Right renal pelvis (tissue), 4 donors: ENCODE results near the gene CYB5D1. TPM values are rescaled to one million over a fixed set of nuclear protein-coding genes. Genes with fewer than 3 reads are reported as not detected.

Experiments
- DNase-seq, 4 donors: peaks; one replicate each; pipeline ENCODE4 v3.0.0-alpha.2; 2013; ENCODE audit warnings: low read depth in 4 of 4, low spot score in 3 of 4, missing footprints in 1 of 4
- polyA plus RNA-seq, 4 donors: library from polyadenylated mRNA; unstranded; fragments of 120-200 nt; gene quantifications; one replicate each; pipeline ENCODE4 v1.2.1, GENCODE V29; 2013; ENCODE audit not compliant: insufficient read length in 4 of 4

Gene CYB5D1
- polyA plus RNA-seq, 4 donors, result 21.7 to 26.4 (median 24.3) TPM

DNA sequence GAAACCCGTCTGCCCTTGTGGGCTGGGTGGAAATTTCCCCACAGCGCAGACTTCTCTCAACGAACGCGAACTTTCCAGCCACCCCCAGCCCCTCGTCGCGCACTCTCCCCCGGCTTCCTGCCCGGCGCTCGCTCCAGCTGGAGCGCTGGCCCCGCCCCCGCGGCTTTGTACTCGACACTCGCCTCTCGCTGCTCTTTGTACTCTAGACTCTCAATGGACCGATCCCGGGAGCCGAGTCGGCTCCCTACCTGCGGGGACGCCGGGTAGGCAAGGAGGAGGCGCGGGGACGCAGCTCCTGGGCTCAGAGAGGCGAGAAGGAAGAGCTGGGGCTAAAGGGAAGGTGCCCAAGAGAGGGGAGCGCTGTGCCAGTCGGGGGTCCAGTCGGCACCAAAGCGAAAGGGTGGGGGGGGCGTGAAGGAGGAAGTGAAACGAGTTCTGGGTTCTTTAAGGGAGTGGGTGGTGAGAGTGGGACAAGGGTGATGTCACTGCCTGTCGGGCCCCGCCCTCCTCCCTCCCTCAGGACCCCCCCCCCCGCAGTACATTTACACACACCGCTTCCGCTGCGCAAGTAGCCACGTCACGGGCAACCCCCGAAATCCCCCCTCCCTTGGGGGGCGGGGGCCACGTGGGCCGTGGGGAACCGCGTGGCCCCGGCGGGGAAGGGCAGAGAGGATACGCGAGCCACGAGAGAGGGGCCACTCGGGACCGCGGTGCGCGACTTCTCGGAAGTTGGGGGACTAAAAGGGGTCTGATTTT lies 14.1 kb upstream of the CYB5D1 start:
- peak in 2 of 4 donors; percentile 70 to 71 for DNase-seq

DNA sequence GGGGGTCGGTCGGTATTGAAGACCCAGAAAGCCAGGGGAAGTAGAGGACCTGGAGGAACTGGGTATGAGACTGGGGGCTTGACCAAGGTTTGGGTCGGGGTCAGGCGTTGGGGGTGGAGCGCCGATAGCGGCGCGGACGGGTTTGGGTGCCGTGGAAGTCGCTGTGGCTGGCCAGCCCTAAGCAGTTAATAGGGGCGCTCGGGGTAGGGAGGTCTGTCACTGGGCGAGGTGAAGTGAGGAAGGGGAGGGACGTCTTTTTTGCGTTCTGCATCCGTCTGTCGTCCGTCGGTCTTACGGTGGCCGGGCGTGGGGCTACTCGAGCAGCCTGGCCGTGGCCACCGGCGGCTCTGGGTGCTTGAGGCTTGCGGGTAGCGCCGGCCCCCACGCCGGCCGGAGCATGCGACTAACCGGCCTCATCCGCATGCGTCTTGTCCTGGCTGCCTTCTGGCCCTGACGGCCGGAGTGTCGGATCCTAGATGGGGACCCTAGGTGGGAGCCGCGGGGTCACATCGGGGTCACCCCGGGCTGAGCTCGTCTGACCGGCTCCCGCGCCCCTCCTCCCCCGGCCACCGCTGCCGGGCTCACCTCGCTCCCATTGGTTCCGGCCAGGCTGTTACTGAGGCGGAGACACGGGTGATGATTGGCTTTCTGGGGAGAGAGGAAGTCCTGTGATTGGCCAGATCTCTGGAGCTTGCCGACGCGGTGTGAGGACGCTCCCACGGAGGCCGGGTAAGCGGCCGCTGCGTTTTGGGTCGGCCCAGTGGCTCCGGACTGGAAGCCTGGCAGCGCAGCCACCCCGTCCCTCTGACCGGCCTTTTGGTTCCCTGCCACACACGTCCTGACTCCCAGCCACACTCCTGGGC lies 13.3 kb upstream of the CYB5D1 start:
- DNase-seq, result peak in 2 of 4 donors; percentile 83 to 84

DNA sequence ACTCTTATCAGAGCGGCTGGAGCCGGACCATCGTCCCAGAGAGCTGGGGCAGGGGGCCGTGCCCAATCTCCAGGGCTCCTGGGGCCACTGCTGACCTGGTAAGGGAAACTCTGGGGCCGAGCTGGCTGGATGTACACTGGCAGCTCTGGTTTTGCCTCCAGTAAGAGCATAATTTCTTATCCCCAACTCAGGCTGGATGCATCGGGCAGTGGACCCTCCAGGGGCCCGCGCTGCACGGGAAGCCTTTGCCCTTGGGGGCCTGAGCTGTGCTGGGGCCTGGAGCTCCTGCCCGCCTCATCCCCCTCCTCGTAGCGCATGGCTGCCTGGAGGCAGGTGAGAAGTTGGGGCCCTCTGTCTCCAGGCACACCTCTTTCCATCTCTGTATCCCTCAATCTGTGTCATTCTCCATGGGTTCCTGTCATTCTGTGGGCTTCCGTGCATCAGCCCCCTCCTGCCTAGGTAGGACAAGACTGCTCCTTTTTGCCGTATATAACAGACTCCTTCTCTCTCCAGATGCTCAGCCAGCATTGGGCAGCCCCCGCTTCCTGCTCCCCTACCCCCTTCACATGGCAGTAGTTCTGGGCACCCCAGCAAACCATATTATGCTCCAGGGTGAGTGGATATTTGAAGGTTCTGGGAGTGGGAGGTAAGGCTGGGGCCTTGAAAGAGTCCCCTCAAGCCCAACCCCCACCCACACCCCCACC lies 12.3 kb upstream of the CYB5D1 start:
- DNase-seq, result no peak

DNA sequence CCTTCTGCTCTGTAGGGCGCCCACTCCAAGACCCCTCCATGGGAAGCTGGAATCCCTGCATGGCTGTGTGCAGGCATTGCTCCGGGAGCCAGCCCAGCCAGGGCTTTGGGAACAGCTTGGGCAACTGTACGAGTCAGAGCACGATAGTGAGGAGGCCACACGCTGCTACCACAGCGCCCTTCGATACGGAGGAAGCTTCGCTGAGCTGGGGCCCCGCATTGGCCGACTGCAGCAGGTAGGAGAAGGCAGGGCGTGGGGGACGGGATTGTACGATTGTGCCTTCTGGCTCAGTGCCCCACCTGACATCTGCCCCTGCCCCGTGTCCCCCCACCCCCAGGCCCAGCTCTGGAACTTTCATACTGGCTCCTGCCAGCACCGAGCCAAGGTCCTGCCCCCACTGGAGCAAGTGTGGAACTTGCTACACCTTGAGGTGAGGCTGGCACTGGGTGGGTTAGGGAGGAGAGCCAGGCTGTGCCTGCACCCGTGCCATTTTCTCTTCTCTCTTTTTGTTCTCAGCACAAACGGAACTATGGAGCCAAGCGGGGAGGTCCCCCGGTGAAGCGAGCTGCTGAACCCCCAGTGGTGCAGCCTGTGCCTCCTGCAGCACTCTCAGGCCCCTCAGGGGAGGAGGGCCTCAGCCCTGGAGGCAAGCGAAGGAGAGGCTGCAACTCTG lies 11.6 kb upstream of the CYB5D1 start:
- no peak for DNase-seq

DNA sequence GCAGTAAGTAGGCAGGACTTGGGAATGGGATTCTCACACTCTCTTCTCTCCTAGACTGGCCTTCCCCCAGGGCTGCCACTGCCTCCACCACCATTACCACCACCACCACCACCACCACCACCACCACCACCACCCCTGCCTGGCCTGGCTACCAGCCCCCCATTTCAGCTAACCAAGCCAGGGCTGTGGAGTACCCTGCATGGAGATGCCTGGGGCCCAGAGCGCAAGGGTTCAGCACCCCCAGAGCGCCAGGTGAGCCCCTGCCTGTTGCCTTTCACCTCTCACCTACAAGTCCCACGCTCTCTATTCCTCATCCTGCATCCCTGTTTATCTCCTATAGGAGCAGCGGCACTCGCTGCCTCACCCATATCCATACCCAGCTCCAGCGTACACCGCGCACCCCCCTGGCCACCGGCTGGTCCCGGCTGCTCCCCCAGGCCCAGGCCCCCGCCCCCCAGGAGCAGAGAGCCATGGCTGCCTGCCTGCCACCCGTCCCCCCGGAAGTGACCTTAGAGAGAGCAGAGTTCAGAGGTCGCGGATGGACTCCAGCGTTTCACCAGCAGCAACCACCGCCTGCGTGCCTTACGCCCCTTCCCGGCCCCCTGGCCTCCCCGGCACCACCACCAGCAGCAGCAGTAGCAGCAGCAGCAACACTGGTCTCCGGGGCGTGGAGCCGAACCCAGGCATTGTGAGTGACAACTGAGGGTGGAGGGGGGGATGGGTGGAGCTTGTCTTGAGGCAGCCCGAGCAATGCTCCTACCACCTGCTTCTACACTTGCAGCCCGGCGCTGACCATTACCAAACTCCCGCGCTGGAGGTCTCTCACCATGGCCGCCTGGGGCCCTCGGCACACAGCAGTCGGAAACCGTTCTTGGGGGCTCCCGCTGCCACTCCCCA lies 10.8 kb upstream of the CYB5D1 start:
- no peak for DNase-seq

DNA sequence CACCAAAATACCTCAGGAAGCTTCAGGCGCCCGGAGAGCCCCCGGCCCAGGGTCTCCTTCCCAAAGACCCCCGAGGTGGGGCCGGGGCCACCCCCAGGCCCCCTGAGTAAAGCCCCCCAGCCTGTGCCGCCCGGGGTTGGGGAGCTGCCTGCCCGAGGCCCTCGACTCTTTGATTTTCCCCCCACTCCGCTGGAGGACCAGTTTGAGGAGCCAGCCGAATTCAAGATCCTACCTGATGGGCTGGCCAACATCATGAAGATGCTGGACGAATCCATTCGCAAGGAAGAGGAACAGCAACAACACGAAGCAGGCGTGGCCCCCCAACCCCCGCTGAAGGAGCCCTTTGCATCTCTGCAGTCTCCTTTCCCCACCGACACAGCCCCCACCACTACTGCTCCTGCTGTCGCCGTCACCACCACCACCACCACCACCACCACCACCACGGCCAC lies 9.6 kb upstream of the CYB5D1 start:
- DNase-seq, result no peak

DNA sequence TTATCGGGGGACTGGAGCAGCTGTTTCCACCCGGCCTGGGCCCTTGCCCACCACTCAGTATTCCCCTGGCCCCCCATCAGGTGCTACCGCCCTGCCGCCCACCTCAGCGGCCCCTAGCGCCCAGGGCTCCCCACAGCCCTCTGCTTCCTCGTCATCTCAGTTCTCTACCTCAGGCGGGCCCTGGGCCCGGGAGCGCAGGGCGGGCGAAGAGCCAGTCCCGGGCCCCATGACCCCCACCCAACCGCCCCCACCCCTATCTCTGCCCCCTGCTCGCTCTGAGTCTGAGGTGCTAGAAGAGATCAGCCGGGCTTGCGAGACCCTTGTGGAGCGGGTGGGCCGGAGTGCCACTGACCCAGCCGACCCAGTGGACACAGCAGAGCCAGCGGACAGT lies 9.1 kb upstream of the CYB5D1 start:
- DNase-seq, result no peak

DNA sequence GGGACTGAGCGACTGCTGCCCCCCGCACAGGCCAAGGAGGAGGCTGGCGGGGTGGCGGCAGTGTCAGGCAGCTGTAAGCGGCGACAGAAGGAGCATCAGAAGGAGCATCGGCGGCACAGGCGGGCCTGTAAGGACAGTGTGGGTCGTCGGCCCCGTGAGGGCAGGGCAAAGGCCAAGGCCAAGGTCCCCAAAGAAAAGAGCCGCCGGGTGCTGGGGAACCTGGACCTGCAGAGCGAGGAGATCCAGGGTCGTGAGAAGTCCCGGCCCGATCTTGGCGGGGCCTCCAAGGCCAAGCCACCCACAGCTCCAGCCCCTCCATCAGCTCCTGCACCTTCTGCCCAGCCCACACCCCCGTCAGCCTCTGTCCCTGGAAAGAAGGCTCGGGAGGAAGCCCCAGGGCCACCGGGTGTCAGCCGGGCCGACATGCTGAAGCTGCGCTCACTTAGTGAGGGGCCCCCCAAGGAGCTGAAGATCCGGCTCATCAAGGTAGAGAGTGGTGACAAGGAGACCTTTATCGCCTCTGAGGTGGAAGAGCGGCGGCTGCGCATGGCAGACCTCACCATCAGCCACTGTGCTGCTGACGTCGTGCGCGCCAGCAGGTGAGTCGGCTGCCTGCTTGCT lies 8.6 kb upstream of the CYB5D1 start:
- DNase-seq, result no peak

DNA sequence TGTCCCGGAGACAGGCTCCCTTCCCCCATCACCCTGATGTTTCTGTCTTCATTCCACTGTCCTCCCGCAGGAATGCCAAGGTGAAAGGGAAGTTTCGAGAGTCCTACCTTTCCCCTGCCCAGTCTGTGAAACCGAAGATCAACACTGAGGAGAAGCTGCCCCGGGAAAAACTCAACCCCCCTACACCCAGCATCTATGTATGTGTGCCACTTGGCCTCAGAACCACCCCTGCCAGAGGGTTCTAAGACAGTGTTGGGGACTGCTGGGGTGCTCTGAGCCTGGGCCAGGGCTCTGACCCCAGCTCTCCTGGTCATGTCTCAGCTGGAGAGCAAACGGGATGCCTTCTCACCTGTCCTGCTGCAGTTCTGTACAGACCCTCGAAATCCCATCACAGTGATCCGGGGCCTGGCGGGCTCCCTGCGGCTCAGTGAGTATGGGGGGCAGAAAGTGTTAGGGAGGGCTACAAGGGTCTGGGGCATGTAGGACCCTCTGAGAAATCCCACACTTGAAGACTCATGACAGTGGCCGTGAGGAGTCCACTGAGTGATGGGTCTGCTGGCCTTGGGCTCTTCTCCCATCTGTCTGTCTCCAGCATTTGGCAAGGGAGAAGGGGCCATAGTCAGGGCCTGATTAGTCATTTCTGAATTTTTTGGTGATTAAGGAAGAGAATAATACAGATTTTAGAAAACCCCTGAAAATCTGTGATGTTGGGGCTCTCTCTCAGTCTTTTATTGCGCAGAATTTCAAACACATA lies 7.9 kb upstream of the CYB5D1 start:
- no peak for DNase-seq

DNA sequence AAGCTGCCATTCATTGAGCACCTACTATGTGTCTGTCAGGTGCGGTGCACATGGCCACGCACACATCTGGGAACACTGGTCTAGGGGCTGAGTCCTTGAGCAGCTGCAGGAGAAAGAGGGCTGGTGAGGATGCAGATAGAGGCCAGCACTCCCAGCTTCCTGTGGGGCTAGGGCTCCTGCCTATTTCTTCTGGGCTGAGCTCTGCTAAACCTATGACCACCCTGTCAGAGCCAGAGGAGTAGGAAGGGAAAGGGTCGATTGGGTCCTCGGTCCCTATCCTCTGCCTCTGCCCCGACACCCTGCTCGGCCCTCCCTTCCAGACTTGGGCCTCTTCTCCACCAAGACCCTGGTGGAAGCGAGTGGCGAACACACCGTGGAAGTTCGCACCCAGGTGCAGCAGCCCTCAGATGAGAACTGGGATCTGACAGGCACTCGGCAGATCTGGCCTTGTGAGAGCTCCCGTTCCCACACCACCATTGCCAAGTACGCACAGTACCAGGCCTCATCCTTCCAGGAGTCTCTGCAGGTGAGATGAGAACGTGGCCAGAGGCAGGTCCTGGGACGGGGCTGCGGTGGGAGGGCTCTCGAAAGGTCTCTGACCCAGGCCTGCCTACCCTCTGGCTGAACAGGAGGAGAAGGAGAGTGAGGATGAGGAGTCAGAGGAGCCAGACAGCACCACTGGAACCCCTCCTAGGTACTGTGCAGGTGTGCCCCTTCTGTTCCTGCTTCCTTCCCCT lies 6.9 kb upstream of the CYB5D1 start:
- DNase-seq, result no peak

DNA sequence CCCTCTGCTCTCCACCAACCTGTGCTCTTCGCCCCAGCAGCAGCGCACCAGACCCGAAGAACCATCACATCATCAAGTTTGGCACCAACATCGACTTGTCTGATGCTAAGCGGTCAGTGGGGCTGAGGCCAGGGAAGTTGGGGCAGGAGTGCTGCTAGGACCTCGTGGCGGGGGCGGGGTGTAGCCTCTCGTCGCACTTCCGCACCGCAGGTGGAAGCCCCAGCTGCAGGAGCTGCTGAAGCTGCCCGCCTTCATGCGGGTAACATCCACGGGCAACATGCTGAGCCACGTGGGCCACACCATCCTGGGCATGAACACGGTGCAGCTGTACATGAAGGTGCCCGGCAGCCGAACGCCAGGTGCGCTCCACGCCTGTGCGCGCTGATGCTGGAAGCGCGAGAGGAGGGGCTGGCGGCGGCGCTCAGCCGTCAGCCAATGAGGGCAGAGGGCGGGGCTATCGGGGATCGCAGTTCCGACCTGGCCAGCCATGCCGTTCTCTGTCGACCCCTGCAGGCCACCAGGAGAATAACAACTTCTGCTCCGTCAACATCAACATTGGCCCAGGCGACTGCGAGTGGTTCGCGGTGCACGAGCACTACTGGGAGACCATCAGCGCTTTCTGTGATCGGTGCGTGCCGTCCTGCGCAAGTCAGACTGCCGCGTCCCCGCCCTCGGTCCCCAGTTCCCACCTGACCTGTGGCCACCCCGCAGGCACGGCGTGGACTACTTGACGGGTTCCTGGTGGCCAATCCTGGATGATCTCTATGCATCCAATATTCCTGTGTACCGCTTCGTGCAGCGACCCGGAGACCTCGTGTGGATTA lies 6.2 kb upstream of the CYB5D1 start:
- DNase-seq, result peak in 2 of 4 donors; percentile 74 to 85

DNA sequence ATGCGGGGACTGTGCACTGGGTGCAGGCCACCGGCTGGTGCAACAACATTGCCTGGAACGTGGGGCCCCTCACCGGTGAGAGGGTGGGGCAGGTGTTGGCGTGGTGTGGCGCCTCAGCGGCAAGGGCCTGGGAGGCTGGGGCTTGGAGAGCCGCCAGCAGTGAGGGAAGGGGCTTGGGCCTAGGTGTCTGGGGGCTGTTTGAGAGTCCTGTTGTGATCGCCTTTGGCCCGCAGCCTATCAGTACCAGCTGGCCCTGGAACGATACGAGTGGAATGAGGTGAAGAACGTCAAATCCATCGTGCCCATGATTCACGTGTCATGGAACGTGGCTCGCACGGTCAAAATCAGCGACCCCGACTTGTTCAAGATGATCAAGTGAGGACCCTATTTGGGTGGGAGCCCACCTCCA lies 5.5 kb upstream of the CYB5D1 start:
- DNase-seq, result no peak

DNA sequence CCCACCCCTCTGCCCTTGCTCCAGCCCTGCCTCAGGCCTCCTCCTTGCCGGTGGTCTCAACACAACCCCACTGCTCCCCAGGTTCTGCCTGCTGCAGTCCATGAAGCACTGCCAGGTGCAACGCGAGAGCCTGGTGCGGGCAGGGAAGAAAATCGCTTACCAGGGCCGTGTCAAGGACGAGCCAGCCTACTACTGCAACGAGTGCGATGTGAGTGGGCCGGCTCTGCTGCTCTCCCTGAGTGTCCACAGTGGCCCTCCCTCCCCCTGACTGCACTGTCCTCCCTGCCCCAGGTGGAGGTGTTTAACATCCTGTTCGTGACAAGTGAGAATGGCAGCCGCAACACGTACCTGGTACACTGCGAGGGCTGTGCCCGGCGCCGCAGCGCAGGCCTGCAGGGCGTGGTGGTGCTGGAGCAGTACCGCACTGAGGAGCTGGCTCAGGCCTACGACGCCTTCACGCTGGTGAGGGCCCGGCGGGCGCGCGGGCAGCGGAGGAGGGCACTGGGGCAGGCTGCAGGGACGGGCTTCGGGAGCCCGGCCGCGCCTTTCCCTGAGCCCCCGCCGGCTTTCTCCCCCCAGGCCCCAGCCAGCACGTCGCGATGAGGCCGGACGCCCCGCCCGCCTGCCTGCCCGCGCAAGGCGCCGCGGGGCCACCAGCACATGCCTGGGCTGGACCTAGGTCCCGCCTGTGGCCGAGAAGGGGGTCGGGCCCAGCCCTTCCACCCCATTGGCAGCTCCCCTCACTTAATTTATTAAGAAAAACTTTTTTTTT lies 4.7 kb upstream of the CYB5D1 start:
- no peak for DNase-seq

DNA sequence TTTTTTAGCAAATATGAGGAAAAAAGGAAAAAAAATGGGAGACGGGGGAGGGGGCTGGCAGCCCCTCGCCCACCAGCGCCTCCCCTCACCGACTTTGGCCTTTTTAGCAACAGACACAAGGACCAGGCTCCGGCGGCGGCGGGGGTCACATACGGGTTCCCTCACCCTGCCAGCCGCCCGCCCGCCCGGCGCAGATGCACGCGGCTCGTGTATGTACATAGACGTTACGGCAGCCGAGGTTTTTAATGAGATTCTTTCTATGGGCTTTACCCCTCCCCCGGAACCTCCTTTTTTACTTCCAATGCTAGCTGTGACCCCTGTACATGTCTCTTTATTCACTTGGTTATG lies 4.1 kb upstream of the CYB5D1 start:
- no peak for DNase-seq

DNA sequence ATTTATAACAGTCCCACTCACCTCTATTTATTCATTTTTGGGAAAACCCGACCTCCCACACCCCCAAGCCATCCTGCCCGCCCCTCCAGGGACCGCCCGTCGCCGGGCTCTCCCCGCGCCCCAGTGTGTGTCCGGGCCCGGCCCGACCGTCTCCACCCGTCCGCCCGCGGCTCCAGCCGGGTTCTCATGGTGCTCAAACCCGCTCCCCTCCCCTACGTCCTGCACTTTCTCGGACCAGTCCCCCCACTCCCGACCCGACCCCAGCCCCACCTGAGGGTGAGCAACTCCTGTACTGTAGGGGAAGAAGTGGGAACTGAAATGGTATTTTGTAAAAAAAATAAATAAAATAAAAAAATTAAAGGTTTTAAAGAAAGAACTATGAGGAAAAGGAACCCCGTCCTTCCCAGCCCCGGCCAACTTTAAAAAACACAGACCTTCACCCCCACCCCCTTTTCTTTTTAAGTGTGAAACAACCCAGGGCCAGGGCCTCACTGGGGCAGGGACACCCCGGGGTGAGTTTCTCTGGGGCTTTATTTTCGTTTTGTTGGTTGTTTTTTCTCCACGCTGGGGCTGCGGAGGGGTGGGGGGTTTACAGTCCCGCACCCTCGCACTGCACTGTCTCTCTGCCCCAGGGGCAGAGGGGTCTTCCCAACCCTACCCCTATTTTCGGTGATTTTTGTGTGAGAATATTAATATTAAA lies 3.6 kb upstream of the CYB5D1 start:
- no peak for DNase-seq
